ENCODE measurements around the gene TUBA4B. TPM values are rescaled to one million over a fixed set of nuclear protein-coding genes. Genes with fewer than 3 reads are reported as not detected.
"Not testable (repeated sequence)": the region's sequence is repeated elsewhere in the genome, so short reads cannot be mapped to it uniquely, and the experiment has no call there.

Gene TUBA4B
- total and polyA plus RNA-seq, 2 donors (not counting 3 experiments of a cell fraction or from before 2014, with no cell fraction given) = not detected

DNA sequence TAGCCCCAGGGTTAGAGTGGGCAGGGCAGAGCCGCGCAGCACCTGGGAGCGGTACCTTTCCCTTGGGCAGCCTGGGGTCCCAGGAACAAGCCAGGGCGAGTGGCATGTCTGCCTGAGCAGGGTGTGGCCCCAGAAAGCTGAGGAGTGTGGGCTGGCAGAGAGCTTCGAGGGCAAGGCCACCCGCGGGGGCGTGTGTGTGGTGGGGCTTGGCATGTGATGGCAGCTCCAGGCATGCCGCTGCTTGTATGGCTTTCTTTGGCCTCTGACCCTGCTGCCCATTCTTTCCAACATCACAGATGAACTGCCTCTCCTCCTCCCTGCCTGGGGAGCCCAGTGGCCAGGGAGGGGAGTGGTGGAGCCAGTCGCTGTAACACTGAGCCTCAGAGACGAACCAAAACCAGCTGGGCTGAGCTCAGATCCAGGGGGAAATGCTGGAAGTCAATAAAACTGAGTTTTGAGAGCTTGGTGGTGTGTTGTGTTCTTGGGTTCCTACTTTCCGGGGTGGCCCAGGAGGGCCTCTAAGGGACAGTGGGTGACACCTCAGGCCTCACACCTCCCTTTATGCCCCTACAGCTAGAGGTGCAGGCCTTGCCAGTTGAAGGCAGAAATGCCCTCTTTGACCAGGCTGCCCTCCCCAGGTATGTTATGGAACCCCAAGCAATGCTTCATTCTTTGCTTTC lies 33.5 kb downstream of the TUBA4B start:
- FAIRE-seq = no peak
- no peak overlapping the region for H2AFZ ChIP-seq (ENCODE audit: low read depth, low read length)
- no peak for DNase-seq (ENCODE audit: low read depth, low spot score)
- TF ChIP-seq JUN (IDR thresholded peaks at IDR 0.05; ENCODE audit: borderline replicate concordance, insufficient read depth, insufficient read length, low read depth) (no peak), POLR2AphosphoS5 (IDR thresholded peaks at IDR 0.05; ENCODE audit: insufficient read depth, low read depth, low read length) (no peak), EZH2 (IDR thresholded peaks at IDR 0.05; ENCODE audit: borderline replicate concordance, low read depth, low read length, severe bottlenecking) (no peak), MYC (IDR thresholded peaks at IDR 0.05; ENCODE audit: low read depth, low read length) (no peak), FOS (IDR thresholded peaks at IDR 0.05; ENCODE audit: borderline replicate concordance, insufficient read depth, low read length) (no peak)
- H3K27ac ChIP-seq (ENCODE audit: insufficient read depth, low read depth, low read length) = no peak overlapping the region
- no peaks in the 10 kb centered on the region for H3K9me1 ChIP-seq (replicated peaks; ENCODE audit: control insufficient read depth, extremely low read depth, insufficient read depth, low read length)
- no peak overlapping the region for H3K9ac ChIP-seq (replicated peaks; ENCODE audit: extremely low read depth, insufficient read depth, low read length)
- no peaks in the 10 kb centered on the region for H3K4me1 ChIP-seq (ENCODE audit: control insufficient read depth, extremely low read depth, insufficient read depth, low read length)
- H3K4me2 ChIP-seq (ENCODE audit: insufficient read depth, low read length) = no peak overlapping the region
- H3K79me2 ChIP-seq (ENCODE audit: control insufficient read depth, insufficient read depth, low read length) = no peaks in the 10 kb centered on the region
- intact Hi-C loops (cut with micrococcal nuclease) (no loop called here), dilution Hi-C loops (cut with MboI; ENCODE audit: extremely low pct_ligation_motif_present, low sequenced_read_pairs) (no loop called here)
- H3K4me3 ChIP-seq (replicated peaks in 1 of 3; ENCODE audit: insufficient read depth in 1 of 3, low read depth in 1 of 3, low read length in 3 of 3) = no peak overlapping the region
- no peaks in the 10 kb centered on the region for H4K20me1 ChIP-seq (replicated peaks; ENCODE audit: control insufficient read depth, extremely low read depth, insufficient read depth, low read length)
- H3K27me3 ChIP-seq (ENCODE audit: control insufficient read depth in 2 of 2, insufficient read depth in 2 of 2, low read length in 2 of 2) = peaks cover 0 to 1% of the 10 kb centered on the region in 2 experiments
- TSS peak; percentile 32 for BruUV-seq (replicated peaks)
- ChIA-PET CTCF (interaction anchor here (12.6 kb wide), 1 partner anchor 8 kb away, joined by 253 read pairs; no protein-coding TSS in a partner anchor), POLR2A (interaction anchor here (0.7 kb wide), 1 partner anchor 68 kb away, joined by 4 read pairs; the partner anchor contains the start of gene ABCB6)
- H3K36me3 ChIP-seq (ENCODE audit: control insufficient read depth in 2 of 2, extremely low read depth in 1 of 2, insufficient read depth in 2 of 2, low read length in 2 of 2) = peaks cover 0 to 17% of the 10 kb centered on the region in 2 experiments
- no peaks in the 10 kb centered on the region for H3K9me3 ChIP-seq (replicated peaks; ENCODE audit: control insufficient read depth, insufficient read depth, low read length)

DNA sequence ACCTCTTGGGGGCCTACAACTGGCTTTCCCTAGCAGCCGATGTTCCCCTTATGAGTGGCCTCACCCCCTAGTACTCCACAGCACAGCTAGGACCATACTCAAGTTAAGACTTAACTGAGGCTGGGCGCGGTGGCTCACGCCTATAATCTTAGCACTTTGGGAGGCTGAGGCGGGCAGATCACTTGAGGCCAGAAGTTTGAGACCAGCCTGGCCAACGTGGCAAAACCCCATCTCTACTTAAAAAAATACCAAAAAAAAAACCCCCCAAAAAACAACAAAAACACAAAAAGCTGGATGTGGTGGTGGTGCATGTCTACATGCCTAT lies 34.0 kb downstream of the TUBA4B start:
- H3K27ac ChIP-seq (ENCODE audit: insufficient read depth, low read depth, low read length); H4K20me1 ChIP-seq (replicated peaks; ENCODE audit: control insufficient read depth, extremely low read depth, insufficient read depth, low read length); H2AFZ ChIP-seq (ENCODE audit: low read depth, low read length); H3K4me1 ChIP-seq (ENCODE audit: control insufficient read depth, extremely low read depth, insufficient read depth, low read length); H3K9me3 ChIP-seq (replicated peaks; ENCODE audit: control insufficient read depth, insufficient read depth, low read length); BruUV-seq (replicated peaks); intact Hi-C loops (cut with micrococcal nuclease); H3K4me2 ChIP-seq (ENCODE audit: insufficient read depth, low read length); H3K27me3 ChIP-seq (ENCODE audit: control insufficient read depth in 2 of 2, insufficient read depth in 2 of 2, low read length in 2 of 2); H3K79me2 ChIP-seq (ENCODE audit: control insufficient read depth, insufficient read depth, low read length); dilution Hi-C loops (cut with MboI; ENCODE audit: extremely low pct_ligation_motif_present, low sequenced_read_pairs); H3K9me1 ChIP-seq (replicated peaks; ENCODE audit: control insufficient read depth, extremely low read depth, insufficient read depth, low read length); H3K4me3 ChIP-seq (replicated peaks in 1 of 3; ENCODE audit: insufficient read depth in 1 of 3, low read depth in 1 of 3, low read length in 3 of 3); DNase-seq (ENCODE audit: low read depth, low spot score); H3K9ac ChIP-seq (replicated peaks; ENCODE audit: extremely low read depth, insufficient read depth, low read length); FAIRE-seq: not testable (repeated sequence)
- peaks cover 0 to 17% of the 10 kb centered on the region in 2 experiments for H3K36me3 ChIP-seq (ENCODE audit: control insufficient read depth in 2 of 2, extremely low read depth in 1 of 2, insufficient read depth in 2 of 2, low read length in 2 of 2)
- CTCF ChIA-PET = interaction anchor here (12.6 kb wide), 1 partner anchor 8 kb away, joined by 253 read pairs; no protein-coding TSS in a partner anchor
- POLR2A ChIA-PET = interaction anchor here (0.7 kb wide), 1 partner anchor 68 kb away, joined by 4 read pairs; the partner anchor contains the start of gene ABCB6

Measured in endothelial cell of umbilical vein (primary cell).